GM12878 (cell line): ENCODE data around the gene FOXF1. TPM values are rescaled to one million over a fixed set of nuclear protein-coding genes. Genes with fewer than 3 reads are reported as not detected.

Source experiments
- ATAC-seq: fragments of 200-7000 bp; cut with Tn5 transposase; 3 replicates; pipeline ENCODE4 v1.9.1; 2020; ENCODE audit warnings: mild to moderate bottlenecking, moderate library complexity
- BruUV-seq: library from RNA; stranded (reverse); fragments of 400-500 nt; replicated peaks from 2 replicates; lab custom pipeline; 2021; lab: Mats Ljungman, UMichigan
- CTCF ChIA-PET: fragments of 300-600 bp; sonication (Branson Sonifier 250); formaldehyde crosslinking; extraction: SDS; loops from one replicate; lab custom pipeline; 2021; ENCODE audit warnings: inconsistent platforms; lab: Yijun Ruan, JAX
- POLR2A ChIA-PET: fragments of 350-600 bp; formaldehyde crosslinking; extraction: SDS; loops from one replicate; lab custom pipeline; 2021; ENCODE audit warnings: inconsistent platforms; lab: Charles Lee
- RAD21 ChIA-PET: fragments of 300-600 bp; sonication (Branson Sonifier 250); formaldehyde crosslinking; loops from one replicate; lab custom pipeline; 2023; ENCODE audit warnings: antibody characterized with exemption; ENCODE audit not compliant: unreplicated experiment; lab: Charles Lee
- SMC1A ChIA-PET: fragments of 300-600 bp; sonication (Branson Sonifier 250); formaldehyde crosslinking; loops from one replicate; lab custom pipeline; 2023; ENCODE audit not compliant: unreplicated experiment, uncharacterized antibody; lab: Charles Lee
- DNase-seq: peaks from one replicate; pipeline ENCODE4 v3.0.0-alpha.2; 2011; ENCODE audit warnings: low read depth, low spot score
- FAIRE-seq: peaks from 3 replicates; lab custom pipeline; 2011; peaks lifted over from hg19 to GRCh38; lab: Jason Lieb, UNC
- H2AFZ ChIP-seq: 2 replicates; pipeline ENCODE4 v1.6.0; 2011; ENCODE audit warnings: low read depth, low read length, control low read depth; ENCODE audit not compliant: control insufficient read depth
- H3K27ac ChIP-seq: 2 replicates; pipeline ENCODE4 v1.5.1; 2011; ENCODE audit warnings: control low read depth; ENCODE audit not compliant: control insufficient read depth, insufficient read depth
- H3K27me3 ChIP-seq, 2 experiments: replicated peaks in 1 of 2; 2 replicates each; pipeline versions ENCODE4 v1.6.0 to v1.6.1; 2011; ENCODE audit warnings: low read length in 1 of 2; ENCODE audit not compliant: control insufficient read depth in 2 of 2, insufficient read depth in 2 of 2
- H3K36me3 ChIP-seq, 2 experiments: 2 replicates each; pipeline ENCODE4 v1.5.1; 2011; ENCODE audit warnings: low read length in 1 of 2; ENCODE audit not compliant: control insufficient read depth in 2 of 2, insufficient read depth in 2 of 2
- H3K4me1 ChIP-seq: 2 replicates; pipeline ENCODE4 v1.6.1; 2011; ENCODE audit warnings: mild to moderate bottlenecking, low read length, moderate library complexity, mixed read lengths; ENCODE audit not compliant: control insufficient read depth, insufficient read depth
- H3K4me2 ChIP-seq: 2 replicates; pipeline ENCODE4 v1.6.0; 2011; ENCODE audit warnings: control low read depth; ENCODE audit not compliant: control insufficient read depth, insufficient read depth
- H3K4me3 ChIP-seq: fragments of 200-600 bp; sonication (generic); 2 replicates; pipeline ENCODE4 v1.5.1; 2016
- H3K79me2 ChIP-seq: 2 replicates; pipeline ENCODE4 v1.6.0; 2011; ENCODE audit warnings: low read length; ENCODE audit not compliant: control insufficient read depth, insufficient read depth
- H3K9ac ChIP-seq: 2 replicates; pipeline ENCODE4 v1.8.0; 2011; ENCODE audit warnings: low read length, control low read depth, mixed read lengths; ENCODE audit not compliant: control insufficient read depth, insufficient read depth
- H3K9me3 ChIP-seq: replicated peaks from 3 replicates; pipeline ENCODE4 v1.5.1; 2011; ENCODE audit warnings: mild to moderate bottlenecking, low read length; ENCODE audit not compliant: control insufficient read depth, insufficient read depth
- H4K20me1 ChIP-seq: 2 replicates; pipeline ENCODE4 v1.6.0; 2011; ENCODE audit not compliant: control insufficient read depth, insufficient read depth
- ATF7 ChIP-seq: fragments of 450-650 bp; IDR thresholded peaks from 2 replicates; pipeline ENCODE4 v1.6.1; 2016; ENCODE audit warnings: low read depth, mild to moderate bottlenecking
- BHLHE40 ChIP-seq, 2 experiments: fragments of 450-650 bp in 1 of 2; IDR thresholded peaks; 2 replicates each; pipeline ENCODE4 v1.6.1; 2011 to 2017; ENCODE audit warnings: low read depth in 2 of 2, borderline replicate concordance in 1 of 2, improper control_type of control experiment in 1 of 2, low read length in 1 of 2, mild to moderate bottlenecking in 1 of 2
- ESRRA ChIP-seq: IDR thresholded peaks from 2 replicates; pipeline ENCODE4 v1.6.1; 2012; ENCODE audit warnings: mild to moderate bottlenecking, low read length, improper control_type of control experiment
- MEF2A ChIP-seq: IDR thresholded peaks from 2 replicates; pipeline ENCODE4 v1.6.1; 2011; ENCODE audit warnings: low read depth, mild to moderate bottlenecking, low read length, moderate library complexity; ENCODE audit not compliant: insufficient read depth
- POLR2A ChIP-seq: IDR thresholded peaks from 2 replicates; pipeline ENCODE4 v1.6.1; 2011; ENCODE audit warnings: low read depth, mild to moderate bottlenecking, low read length
- RAD21 ChIP-seq: IDR thresholded peaks from 2 replicates; pipeline ENCODE4 v1.6.1; 2011; ENCODE audit warnings: mild to moderate bottlenecking, low read depth, low read length, moderate library complexity; ENCODE audit not compliant: insufficient read depth
- SMC3 ChIP-seq: IDR thresholded peaks from 2 replicates; pipeline ENCODE4 v1.6.1; 2011; ENCODE audit warnings: low read length, improper control_type of control experiment, borderline replicate concordance
- SPI1 ChIP-seq: IDR thresholded peaks from 2 replicates; pipeline ENCODE4 v1.6.1; 2011; ENCODE audit warnings: low read depth, mild to moderate bottlenecking, low read length, moderate library complexity, borderline replicate concordance; ENCODE audit not compliant: insufficient read depth
- SUZ12 ChIP-seq: fragments of 200-600 bp; sonication (generic); IDR thresholded peaks from one replicate; pipeline ENCODE4 v1.6.1; 2018; ENCODE audit warnings: antibody characterized with exemption, mild to moderate bottlenecking; ENCODE audit not compliant: unreplicated experiment
- TCF12 ChIP-seq: IDR thresholded peaks from 2 replicates; pipeline ENCODE4 v1.6.1; 2011; ENCODE audit warnings: low read depth, mild to moderate bottlenecking, low read length
- WGBS: methylation state at CpG from one replicate; pipeline ENCODE4 v1.1.6; 2016; ENCODE audit warnings: low lambda C conversion rate; ENCODE audit not compliant: insufficient replicate concordance, insufficient coverage; ENCODE audit errors: missing lambda C conversion rate; 5-methylcytosine and 5-hydroxymethylcytosine counted together
- in situ Hi-C: fragments of 300-500 bp; cut with MboI; formaldehyde crosslinking; loops from 9 replicates; pipeline ENCODE4 v1.14.3; 2018; ENCODE audit warnings: mixed read lengths
- intact Hi-C: fragments of 100-400 bp; cut with micrococcal nuclease; formaldehyde crosslinking; loops from one replicate; pipeline ENCODE4 v1.14.2; 2022; ENCODE audit not compliant: unreplicated experiment
- polyA plus RNA-seq, 11 experiments: library from polyadenylated mRNA; depleted of rRNA in 4 of 11; unstranded in 6 of 11; stranded (reverse) in 5 of 11; fragments of >200 nt; fragmentation: Nextera tagmentation in 4 of 11; fragmentation: Illumina TruSeq in 1 of 11; extraction: Ambion mirVana in 4 of 11; extraction: Trizol in 1 of 11; gene quantifications; 1 replicate in 1 of 11; 2 replicates in 10 of 11; pipeline versions ENCODE4 v1.2.1 to v1.2.3, GENCODE V29; 2011 to 2016; ENCODE audit warnings: inconsistent platforms in 2 of 11, missing spikeins in 2 of 11, low read depth in 1 of 11
- total RNA-seq, 4 experiments: library from RNA; depleted of rRNA in 3 of 4; stranded (reverse); fragments of >200 nt in 3 of 4; fragmentation: Illumina TruSeq in 1 of 4; extraction: Trizol in 1 of 4; gene quantifications; 2 replicates each; pipeline versions ENCODE4 v1.2.1 to v1.2.3, GENCODE V29; 2013 to 2021
- TF ChIP-seq, protein P1 (sequence below), 3 experiments: IDR thresholded peaks in 2 of 3; conservative IDR thresholded peaks in 1 of 3; 2 replicates each; pipeline ENCODE4 v1.5.1; 2011; ENCODE audit warnings: low read depth in 3 of 3, low read length in 3 of 3, mild to moderate bottlenecking in 3 of 3, control low read depth in 2 of 3, moderate library complexity in 2 of 3, inconsistent platforms in 1 of 3, mixed read lengths in 1 of 3; ENCODE audit not compliant: control insufficient read depth in 2 of 3, insufficient read depth in 1 of 3; ENCODE audit errors: extremely low read depth in 1 of 3
- TF ChIP-seq, protein P2 (sequence below): IDR thresholded peaks from 2 replicates; pipeline ENCODE4 v1.6.1; 2011; ENCODE audit warnings: borderline replicate concordance, low read depth, mild to moderate bottlenecking, moderate library complexity, mixed read lengths, low read length; ENCODE audit not compliant: insufficient read depth; ENCODE audit errors: extremely low read length

Gene FOXF1
- total and polyA plus RNA-seq, 10 of the 15 experiments (the other 5 are each of a cell fraction or from before 2014, with no cell fraction given) = 0.01 TPM; not detected in 9

DNA sequence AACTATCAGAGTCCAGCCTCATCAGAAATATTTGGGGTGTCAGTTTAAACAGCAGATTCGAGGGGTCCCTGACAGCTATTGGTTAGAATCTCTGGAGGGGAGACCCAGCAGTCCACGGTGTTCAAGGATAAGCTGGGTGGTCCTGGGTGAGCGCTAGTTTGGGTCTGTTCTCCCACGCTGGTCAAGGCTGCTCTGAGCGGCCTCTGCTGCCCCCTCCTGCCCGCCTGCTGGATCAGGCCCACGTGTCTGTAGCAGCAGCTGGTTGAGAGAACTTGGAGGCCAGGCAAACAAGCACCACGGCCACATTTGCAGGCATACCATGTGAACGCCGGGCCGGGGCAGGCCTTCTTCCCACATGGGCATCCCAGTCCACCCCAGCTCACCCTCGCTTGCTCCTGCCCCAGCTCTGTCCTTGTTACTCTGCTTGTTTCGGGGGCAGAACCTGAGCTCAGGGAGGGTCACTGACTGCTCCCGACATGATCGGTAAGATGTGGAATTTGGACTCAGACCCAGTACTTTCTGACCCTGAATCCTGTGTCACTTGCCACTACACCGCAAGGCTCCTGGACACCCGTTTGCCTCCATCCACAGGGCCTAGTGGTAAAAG, 7.4 kb downstream of the FOXF1 start:
- POLR2A ChIA-PET = no interaction called here
- peak; percentile 67 for TF ChIP-seq RAD21
- 0 out of 4 replicates have a peak, but pooled peaks of 1 of the 2 experiments have one; percentile 15 for TF ChIP-seq BHLHE40 (IDR thresholded peaks at IDR 0.05; ENCODE audit: borderline replicate concordance in 1 of 2, low read depth in 2 of 2, low read length in 1 of 2)
- no peak for TF ChIP-seq SUZ12
- TF ChIP-seq SPI1 = no peak
- TF ChIP-seq, protein P1, sequence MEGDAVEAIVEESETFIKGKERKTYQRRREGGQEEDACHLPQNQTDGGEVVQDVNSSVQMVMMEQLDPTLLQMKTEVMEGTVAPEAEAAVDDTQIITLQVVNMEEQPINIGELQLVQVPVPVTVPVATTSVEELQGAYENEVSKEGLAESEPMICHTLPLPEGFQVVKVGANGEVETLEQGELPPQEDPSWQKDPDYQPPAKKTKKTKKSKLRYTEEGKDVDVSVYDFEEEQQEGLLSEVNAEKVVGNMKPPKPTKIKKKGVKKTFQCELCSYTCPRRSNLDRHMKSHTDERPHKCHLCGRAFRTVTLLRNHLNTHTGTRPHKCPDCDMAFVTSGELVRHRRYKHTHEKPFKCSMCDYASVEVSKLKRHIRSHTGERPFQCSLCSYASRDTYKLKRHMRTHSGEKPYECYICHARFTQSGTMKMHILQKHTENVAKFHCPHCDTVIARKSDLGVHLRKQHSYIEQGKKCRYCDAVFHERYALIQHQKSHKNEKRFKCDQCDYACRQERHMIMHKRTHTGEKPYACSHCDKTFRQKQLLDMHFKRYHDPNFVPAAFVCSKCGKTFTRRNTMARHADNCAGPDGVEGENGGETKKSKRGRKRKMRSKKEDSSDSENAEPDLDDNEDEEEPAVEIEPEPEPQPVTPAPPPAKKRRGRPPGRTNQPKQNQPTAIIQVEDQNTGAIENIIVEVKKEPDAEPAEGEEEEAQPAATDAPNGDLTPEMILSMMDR (IDR thresholded peaks at IDR 0.05 in 2 of 3, conservative IDR thresholded peaks at IDR 0.05 in 1 of 3; ENCODE audit: control insufficient read depth in 2 of 3, extremely low read depth in 1 of 3, insufficient read depth in 1 of 3, low read depth in 3 of 3, low read length in 3 of 3) = peak; percentile 48 to 82 (median 71); a peak in 5 of 6 replicates
- TF ChIP-seq ESRRA = no peak
- TF ChIP-seq, protein P2, sequence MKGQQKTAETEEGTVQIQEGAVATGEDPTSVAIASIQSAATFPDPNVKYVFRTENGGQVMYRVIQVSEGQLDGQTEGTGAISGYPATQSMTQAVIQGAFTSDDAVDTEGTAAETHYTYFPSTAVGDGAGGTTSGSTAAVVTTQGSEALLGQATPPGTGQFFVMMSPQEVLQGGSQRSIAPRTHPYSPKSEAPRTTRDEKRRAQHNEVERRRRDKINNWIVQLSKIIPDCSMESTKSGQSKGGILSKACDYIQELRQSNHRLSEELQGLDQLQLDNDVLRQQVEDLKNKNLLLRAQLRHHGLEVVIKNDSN = peak; percentile 47
- TF ChIP-seq SMC3 = peak; percentile 49; the same call in 1 of the 2 replicates
- no peak for TF ChIP-seq TCF12
- TF ChIP-seq ATF7 = no peak
- TF ChIP-seq MEF2A = no peak
- TF ChIP-seq POLR2A = no peak
- DNase-seq (no peak), ATAC-seq (peak; percentile 84), FAIRE-seq (no peak)
- CTCF ChIA-PET = interaction anchor here (0.6 to 5.7 kb wide), 24 partner anchors 11 to 703 kb away, joined by 3 to 37 read pairs (median 4); no protein-coding TSS in a partner anchor
- Histone ChIP-seq H4K20me1 (no peaks in the 10 kb centered on the region), H3K27ac (no peak overlapping the region), H3K79me2 (no peaks in the 10 kb centered on the region), H2AFZ (no peak overlapping the region), H3K36me3 (no peaks in the 10 kb centered on the region), H3K4me2 (no peak overlapping the region), H3K4me3 (no peak overlapping the region), H3K4me1 (no peaks in the 10 kb centered on the region), H3K9me3 (no peaks in the 10 kb centered on the region), H3K9ac (no peak overlapping the region), H3K27me3 (peaks cover 5 to 9% of the 10 kb centered on the region in 2 experiments)
- intact Hi-C loops = loop anchor here (1.0 to 10.0 kb wide), 2 partner anchors 473 to 696 kb away; no protein-coding TSS in a partner anchor
- 15% methylated on average over 17 of the region's 17 CpGs for WGBS
- no TSS peak for BruUV-seq
- in situ Hi-C loops = loop anchor here (5.0 to 10.0 kb wide), 2 partner anchors 445 to 473 kb away; no protein-coding TSS in a partner anchor
- SMC1A ChIA-PET = interaction anchor here (0.7 to 3.1 kb wide), 6 partner anchors 176 to 699 kb away, joined by 3 to 11 read pairs (median 4); no protein-coding TSS in a partner anchor
- RAD21 ChIA-PET = interaction anchor here (0.6 to 1.7 kb wide), 10 partner anchors 442 to 1381 kb away, joined by 3 to 10 read pairs (median 3); no protein-coding TSS in a partner anchor
